Osteoblast (primary cell): ENCODE data around the gene PARP12. TPM values are rescaled to one million over a fixed set of nuclear protein-coding genes. Genes with fewer than 3 reads are reported as not detected.

Source experiments
- DNase-seq: peaks from one replicate; pipeline ENCODE4 v3.0.0; 2011; ENCODE audit warnings: low spot score, mixed read lengths; ENCODE audit not compliant: insufficient read length; ENCODE audit errors: missing footprints
- H2AFZ ChIP-seq: 2 replicates; pipeline ENCODE4 v1.6.0; 2011; ENCODE audit warnings: mild to moderate bottlenecking, low read length
- H3K27ac ChIP-seq: 2 replicates; pipeline ENCODE4 v1.5.1; 2011; ENCODE audit warnings: mild to moderate bottlenecking, low read depth, low read length, moderate library complexity
- H3K27me3 ChIP-seq: 2 replicates; pipeline ENCODE4 v1.6.0; 2012; ENCODE audit warnings: mild to moderate bottlenecking, control low read depth, inconsistent platforms, low read length, moderate library complexity; ENCODE audit not compliant: insufficient read depth
- H3K36me3 ChIP-seq: 2 replicates; pipeline ENCODE4 v1.5.1; 2011; ENCODE audit warnings: mild to moderate bottlenecking, low read length, control low read depth, moderate library complexity; ENCODE audit not compliant: insufficient read depth
- H3K4me1 ChIP-seq: 2 replicates; pipeline ENCODE4 v1.5.1; 2011; ENCODE audit warnings: mild to moderate bottlenecking, low read length, control low read depth, moderate library complexity; ENCODE audit not compliant: insufficient read depth
- H3K4me2 ChIP-seq: 2 replicates; pipeline ENCODE4 v1.6.0; 2011; ENCODE audit warnings: mild to moderate bottlenecking, low read length; ENCODE audit not compliant: insufficient read depth
- H3K4me3 ChIP-seq: fragments of 200-600 bp; sonication (generic); 3 replicates; pipeline ENCODE4 v1.5.1; 2012; ENCODE audit warnings: mild to moderate bottlenecking, low read length, inconsistent platforms; ENCODE audit not compliant: insufficient read depth
- H3K79me2 ChIP-seq: 2 replicates; pipeline ENCODE4 v1.6.0; 2012; ENCODE audit warnings: mild to moderate bottlenecking, low read length, control low read depth, inconsistent platforms; ENCODE audit not compliant: insufficient read depth
- H3K9me3 ChIP-seq: 2 replicates; pipeline ENCODE4 v1.5.1; 2011; ENCODE audit warnings: low read depth, low read length, control low read depth
- H4K20me1 ChIP-seq: 2 replicates; pipeline ENCODE4 v1.6.0; 2012; ENCODE audit warnings: mild to moderate bottlenecking, low read length, control low read depth; ENCODE audit not compliant: insufficient read depth
- total RNA-seq: library from RNA; depleted of rRNA; stranded (reverse); fragments of >200 nt; gene quantifications from 2 replicates; pipeline ENCODE4 v1.2.3, GENCODE V29; 2012
- TF ChIP-seq, protein P1 (sequence below): IDR thresholded peaks from 2 replicates; pipeline ENCODE4 v1.5.1; 2011; ENCODE audit warnings: mild to moderate bottlenecking, low read depth, low read length, moderate library complexity; ENCODE audit errors: extremely low read depth

Gene PARP12
- total RNA-seq, 1 donor, result 26.4 TPM

DNA sequence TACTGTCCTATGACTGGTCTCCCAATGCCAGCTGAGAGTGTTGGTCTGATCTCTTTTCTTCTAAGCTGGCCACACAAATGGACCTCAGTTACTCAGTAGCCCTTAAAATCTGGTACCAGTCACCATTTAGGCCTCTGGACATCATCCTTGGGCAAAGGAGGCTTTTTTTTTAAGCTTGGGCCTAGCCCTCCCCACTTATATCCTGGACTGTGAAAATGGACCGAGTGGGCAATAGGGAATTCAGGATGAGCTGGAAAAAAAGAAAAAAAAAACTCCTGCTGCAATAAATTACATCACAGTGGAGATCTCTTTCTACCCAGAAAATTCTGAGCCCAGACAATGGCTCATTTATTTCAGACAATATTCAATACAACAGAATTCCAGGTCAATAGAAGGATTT lies 68.4 kb downstream of the PARP12 start:
- no peaks in the 10 kb centered on the region for H3K9me3 ChIP-seq
- no peak overlapping the region for H3K4me2 ChIP-seq
- H3K36me3 ChIP-seq, result no peaks in the 10 kb centered on the region
- TF ChIP-seq, protein P1, sequence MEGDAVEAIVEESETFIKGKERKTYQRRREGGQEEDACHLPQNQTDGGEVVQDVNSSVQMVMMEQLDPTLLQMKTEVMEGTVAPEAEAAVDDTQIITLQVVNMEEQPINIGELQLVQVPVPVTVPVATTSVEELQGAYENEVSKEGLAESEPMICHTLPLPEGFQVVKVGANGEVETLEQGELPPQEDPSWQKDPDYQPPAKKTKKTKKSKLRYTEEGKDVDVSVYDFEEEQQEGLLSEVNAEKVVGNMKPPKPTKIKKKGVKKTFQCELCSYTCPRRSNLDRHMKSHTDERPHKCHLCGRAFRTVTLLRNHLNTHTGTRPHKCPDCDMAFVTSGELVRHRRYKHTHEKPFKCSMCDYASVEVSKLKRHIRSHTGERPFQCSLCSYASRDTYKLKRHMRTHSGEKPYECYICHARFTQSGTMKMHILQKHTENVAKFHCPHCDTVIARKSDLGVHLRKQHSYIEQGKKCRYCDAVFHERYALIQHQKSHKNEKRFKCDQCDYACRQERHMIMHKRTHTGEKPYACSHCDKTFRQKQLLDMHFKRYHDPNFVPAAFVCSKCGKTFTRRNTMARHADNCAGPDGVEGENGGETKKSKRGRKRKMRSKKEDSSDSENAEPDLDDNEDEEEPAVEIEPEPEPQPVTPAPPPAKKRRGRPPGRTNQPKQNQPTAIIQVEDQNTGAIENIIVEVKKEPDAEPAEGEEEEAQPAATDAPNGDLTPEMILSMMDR, result no peak
- no peak overlapping the region for H3K4me3 ChIP-seq
- DNase-seq, result no peak
- H4K20me1 ChIP-seq, result no peaks in the 10 kb centered on the region
- no peak overlapping the region for H2AFZ ChIP-seq
- H3K27me3 ChIP-seq, result no peaks in the 10 kb centered on the region
- peaks cover 4% of the 10 kb centered on the region for H3K4me1 ChIP-seq
- H3K27ac ChIP-seq, result no peak overlapping the region
- no peaks in the 10 kb centered on the region for H3K79me2 ChIP-seq

DNA sequence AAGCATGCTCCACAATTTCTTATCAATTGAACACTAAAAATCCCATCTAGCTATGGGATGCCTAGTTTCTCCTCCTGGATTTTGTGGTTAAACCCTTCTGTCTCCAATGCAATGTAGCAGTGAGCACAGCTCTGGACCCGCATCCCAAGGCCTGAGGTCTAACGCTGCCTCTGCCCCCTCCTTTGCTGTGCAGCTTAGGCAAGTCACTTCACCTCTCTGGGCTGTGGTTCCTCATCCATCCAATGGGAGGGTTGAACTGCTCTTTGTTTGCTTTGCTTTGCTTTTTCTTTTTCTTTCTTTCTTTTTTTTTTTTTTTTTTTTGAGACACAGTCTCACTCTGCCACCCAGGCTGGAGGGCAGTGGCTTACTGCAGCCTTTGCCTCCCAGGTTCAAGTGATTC lies 69.2 kb downstream of the PARP12 start:
- Histone ChIP-seq H3K27me3 (no peaks in the 10 kb centered on the region), H3K27ac (no peak overlapping the region), H3K36me3 (no peaks in the 10 kb centered on the region), H4K20me1 (no peaks in the 10 kb centered on the region), H3K4me1 (peaks cover 4% of the 10 kb centered on the region), H2AFZ (no peak overlapping the region), H3K4me2 (no peak overlapping the region), H3K9me3 (no peaks in the 10 kb centered on the region), H3K79me2 (no peaks in the 10 kb centered on the region), H3K4me3 (no peak overlapping the region)
- TF ChIP-seq, protein P1, result no peak
- DNase-seq, result no peak

DNA sequence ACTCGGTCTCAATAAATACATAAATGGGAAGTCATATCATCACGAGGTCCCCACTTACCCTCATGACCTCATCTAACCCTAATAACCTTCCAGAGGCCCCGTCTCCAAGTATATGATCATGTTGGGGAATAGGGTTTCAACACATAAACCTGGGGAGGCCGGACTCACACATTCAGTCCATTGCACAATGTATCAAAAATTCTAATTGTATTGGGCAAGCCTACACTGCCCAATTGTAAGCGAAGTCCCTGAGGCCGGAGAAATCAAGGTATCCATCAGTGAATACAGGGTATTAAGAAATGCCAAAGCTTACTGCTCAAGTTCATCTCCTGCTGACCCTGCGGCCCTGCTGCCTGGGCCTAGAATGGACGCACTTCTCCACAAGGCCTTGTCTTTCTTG lies 69.6 kb downstream of the PARP12 start:
- Histone ChIP-seq H3K4me1 (peaks cover 4% of the 10 kb centered on the region), H3K4me2 (no peak overlapping the region), H3K27ac (no peak overlapping the region), H3K79me2 (no peaks in the 10 kb centered on the region), H2AFZ (no peak overlapping the region), H3K9me3 (no peaks in the 10 kb centered on the region), H3K4me3 (no peak overlapping the region), H3K27me3 (no peaks in the 10 kb centered on the region), H3K36me3 (no peaks in the 10 kb centered on the region), H4K20me1 (no peaks in the 10 kb centered on the region)
- DNase-seq, result no peak
- TF ChIP-seq, protein P1, result no peak

DNA sequence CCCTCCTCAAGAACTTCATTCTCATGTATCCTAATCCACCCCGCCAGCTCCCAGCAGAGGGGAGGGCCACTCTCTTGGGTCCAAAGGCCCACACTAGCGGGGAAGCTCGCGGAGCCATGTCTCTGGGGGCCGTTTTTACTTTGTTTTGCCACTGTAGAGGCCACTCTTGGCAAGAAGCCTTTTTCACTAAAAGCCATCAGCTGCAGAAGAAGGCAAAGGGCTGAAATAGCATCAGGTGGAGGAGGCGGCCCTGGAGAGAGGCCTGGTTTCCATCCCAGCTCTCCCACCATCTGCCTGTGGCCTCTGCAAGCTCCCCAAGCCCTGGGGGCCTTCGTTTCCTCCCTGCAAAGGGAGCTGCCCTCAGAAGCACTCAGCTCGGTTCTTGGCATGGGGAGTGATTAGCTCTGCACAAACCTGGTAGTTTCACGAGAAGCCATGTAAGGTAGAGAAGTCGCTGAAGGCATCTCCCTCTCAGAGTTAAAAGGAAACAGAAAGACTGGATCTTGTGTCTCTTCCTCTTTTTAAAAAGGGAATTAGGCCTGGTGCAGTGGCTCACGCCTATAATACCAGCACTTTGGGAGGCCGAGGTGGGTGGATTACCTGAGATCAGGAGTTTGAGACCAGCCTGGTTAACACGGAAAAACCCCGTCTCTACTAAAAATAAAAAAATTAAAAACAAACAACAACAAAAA lies 70.3 kb downstream of the PARP12 start:
- TF ChIP-seq, protein P1, result no peak
- Histone ChIP-seq H3K4me2 (no peak overlapping the region), H3K27ac (no peak overlapping the region), H3K9me3 (no peaks in the 10 kb centered on the region), H4K20me1 (no peaks in the 10 kb centered on the region), H3K79me2 (no peaks in the 10 kb centered on the region), H3K27me3 (no peaks in the 10 kb centered on the region), H3K36me3 (no peaks in the 10 kb centered on the region), H3K4me3 (no peak overlapping the region), H3K4me1 (peaks cover 4% of the 10 kb centered on the region), H2AFZ (no peak overlapping the region)
- no peak for DNase-seq
